Activated T-cell treated with anti-CD3 and anti-CD28 coated beads, Interleukin-2, amount 50 U/mL, for 48 hours (primary cell): Measurements from ENCODE around the gene AP2A1.
"Not testable (repeated sequence)": the region's sequence is repeated elsewhere in the genome, so short reads cannot be mapped to it uniquely, and the experiment has no call there.

ENCODE experiments used
- DNase-seq, 2 experiments: peaks; one replicate each; pipeline ENCODE4 v3.0.0-alpha.2; 2020

The AP2A1 gene

DNA sequence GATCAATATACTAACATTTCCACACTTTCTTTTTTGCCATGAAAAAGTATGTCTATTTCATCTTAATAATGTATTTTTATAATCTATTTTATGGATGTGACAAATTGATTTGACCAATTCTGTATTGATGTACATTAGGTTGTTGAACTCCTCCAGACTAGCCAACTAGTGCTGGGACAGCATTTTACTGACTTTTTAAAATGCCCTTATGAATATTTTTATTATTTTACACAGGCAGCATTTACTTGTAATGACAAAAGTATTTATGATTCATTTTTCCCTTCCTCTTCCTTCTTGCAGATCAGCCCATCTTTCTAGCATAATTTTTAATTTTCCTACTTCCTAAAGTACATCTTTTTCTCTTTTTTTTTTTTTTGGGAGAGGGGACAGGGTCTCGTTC is 47.2 kb downstream of the AP2A1 start:
- DNase-seq, result no peak

GRCh38 chr19:49816590-49816989 is 49.8 kb downstream of the AP2A1 start:
- DNase-seq, result no peak

DNA sequence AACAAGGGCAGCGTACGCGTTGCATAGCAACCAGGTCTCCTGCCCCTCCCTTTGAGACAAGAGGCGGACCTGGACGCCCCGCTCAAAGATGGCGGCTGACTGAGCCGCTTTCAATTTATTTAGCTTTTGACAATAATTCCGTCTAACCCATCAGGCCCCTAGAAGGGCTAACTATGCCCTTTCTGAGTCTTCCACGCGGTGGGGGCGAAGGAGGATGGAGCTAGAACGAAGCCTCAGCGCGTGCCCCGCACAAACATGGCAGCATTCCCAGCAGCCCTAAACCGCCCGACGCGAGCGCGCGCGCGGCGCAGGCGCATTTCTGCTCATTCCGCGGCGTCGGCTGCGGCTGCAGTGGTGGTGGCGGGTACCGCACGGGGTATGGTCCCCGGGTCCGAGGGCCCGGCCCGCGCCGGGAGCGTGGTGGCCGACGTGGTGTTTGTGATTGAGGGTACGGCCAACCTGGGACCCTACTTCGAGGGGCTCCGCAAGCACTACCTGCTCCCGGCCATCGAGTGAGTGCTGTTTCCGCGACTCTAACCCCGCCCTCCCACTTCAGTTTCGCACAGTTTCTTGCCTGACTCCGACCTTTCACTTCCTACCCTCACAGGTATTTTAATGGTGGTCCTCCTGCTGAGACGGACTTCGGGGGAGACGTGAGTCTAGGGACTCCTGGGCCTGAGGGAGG is 51.3 kb downstream of the AP2A1 start, which contains the start of gene MED25:
Gene MED25 (plus strand): TSS at position 326 of the 685 bp plus-strand sequence. CDS start 53 bp downstream, at position 379.
- DNase-seq, result peak; percentile 92 to 93

DNA sequence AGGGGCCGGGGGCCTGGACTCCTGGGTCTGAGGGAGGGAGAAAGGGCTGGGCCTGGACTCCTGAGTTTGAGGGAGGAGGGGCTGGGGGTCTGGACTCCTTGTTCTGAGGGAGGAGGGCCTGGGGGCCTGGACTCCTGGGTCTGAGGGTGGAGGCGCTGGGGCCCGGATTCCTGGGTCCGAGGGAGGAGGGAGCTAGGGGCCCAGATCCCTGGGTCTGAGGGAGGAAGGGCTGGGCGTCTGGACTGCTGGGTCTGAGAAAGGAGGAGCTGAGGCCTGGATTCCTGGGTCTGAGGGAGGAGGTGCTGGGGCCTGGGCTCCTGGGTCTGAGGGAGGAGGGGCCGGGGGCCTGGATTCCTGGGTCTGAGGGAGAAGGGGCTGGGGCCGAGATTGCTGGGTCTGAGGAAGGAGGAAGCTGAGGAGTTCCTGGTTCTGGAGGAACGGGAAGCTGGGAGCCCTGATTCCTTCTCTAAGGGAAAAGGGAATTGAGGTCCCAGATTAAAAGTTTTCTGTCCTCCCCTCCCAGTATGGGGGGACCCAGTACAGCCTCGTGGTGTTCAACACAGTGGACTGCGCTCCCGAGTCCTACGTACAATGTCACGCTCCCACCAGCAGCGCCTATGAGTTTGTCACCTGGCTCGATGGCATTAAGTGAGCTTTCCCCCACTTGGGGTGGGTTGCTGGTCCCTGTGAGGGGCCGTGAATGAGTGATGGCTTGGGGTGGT is 52.0 kb downstream of the AP2A1 start:
- DNase-seq, result no peak

GRCh38 chr19:49819452-49820115 is 52.8 kb downstream of the AP2A1 start:
- not testable (repeated sequence) for DNase-seq

- no peak for DNase-seq
Observed at GRCh38 chr19:49820125-49820524, 53.3 kb downstream of the AP2A1 start.

GRCh38 chr19:49823472-49823871 is 56.7 kb downstream of the AP2A1 start:
- DNase-seq, result no peak

DNA sequence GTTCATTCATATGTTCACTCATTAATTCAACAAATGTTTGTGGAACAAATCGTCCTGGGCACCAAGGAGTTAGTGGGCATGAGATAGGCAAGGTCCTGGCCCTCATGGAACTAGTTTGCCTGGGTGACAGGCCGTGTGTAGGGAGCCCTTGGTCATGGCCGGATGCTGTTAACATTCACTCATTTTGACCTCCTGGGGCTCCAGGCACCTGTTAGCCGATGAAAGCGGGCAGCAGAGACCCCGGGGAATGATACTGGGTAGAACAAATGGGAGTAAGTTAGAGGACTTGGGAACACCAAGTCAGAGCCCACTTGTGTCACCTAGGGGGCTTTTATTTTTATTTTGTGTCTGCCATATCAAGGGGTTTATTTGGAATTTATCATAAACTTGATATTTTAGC is 57.9 kb downstream of the AP2A1 start:
- DNase-seq, result no peak

DNA sequence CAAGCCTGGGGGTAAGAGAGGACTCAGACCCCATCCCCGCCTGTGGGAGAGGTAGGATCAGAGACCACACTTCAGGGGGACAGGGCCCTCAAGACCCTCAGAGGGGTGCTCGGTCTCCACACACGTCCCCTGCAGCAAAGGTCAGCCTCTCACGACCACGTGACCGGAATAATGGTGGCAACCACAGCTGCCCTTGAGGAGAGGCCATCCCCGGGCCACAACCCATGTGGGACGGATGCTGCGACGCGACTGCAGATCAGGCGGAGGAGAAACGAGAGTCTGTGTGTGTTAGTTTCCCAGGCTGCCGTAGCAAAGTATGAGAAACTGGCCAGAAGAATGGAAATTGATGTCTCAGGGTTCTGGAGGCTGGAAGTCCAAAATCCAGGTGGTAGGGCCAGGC is 60.2 kb downstream of the AP2A1 start:
- no peak for DNase-seq

GRCh38 chr19:49829200-49829599 is 62.4 kb downstream of the AP2A1 start:
- no peak for DNase-seq

DNA sequence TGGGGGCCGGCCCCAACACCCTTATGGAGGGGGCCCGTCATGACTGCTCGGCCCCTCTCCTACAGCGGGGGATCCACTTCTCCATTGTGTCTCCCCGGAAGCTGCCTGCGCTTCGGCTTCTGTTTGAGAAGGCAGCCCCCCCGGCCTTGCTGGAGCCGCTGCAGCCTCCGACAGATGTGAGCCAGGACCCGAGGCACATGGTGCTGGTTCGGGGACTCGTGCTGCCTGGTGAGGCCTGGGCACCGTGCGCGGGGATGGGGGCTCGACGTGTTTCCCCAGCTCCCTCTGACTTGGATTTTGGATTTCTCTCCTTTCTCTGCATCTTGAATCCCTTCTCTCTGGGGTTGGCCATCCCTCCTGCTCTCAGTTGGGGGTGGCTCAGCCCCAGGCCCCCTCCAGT is 62.9 kb downstream of the AP2A1 start:
- no peak for DNase-seq

- DNase-seq, result no peak
Observed at GRCh38 chr19:49830766-49831165, 64.0 kb downstream of the AP2A1 start.

DNA sequence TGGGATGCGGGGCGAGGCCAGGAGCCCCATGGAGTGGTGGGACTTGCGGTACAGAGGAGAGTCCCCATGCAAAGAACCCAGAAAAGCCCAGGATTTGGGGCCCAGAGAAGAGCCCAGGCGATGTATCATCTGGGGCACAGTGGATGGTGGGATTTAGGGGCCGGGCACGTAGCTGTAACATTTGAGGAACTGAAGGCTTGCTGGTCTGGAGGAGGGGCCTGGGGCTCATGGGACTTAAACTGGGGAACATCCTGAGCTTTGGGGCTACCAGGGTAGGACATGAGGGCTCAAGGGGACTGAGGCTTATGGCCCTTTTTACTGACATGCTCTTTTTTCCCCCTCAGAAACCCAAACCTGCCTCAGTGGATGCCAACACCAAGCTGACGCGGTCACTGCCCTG is 64.8 kb downstream of the AP2A1 start:
- no peak for DNase-seq

GRCh38 chr19:49832556-49832955 is 65.8 kb downstream of the AP2A1 start:
- no peak for DNase-seq

DNA sequence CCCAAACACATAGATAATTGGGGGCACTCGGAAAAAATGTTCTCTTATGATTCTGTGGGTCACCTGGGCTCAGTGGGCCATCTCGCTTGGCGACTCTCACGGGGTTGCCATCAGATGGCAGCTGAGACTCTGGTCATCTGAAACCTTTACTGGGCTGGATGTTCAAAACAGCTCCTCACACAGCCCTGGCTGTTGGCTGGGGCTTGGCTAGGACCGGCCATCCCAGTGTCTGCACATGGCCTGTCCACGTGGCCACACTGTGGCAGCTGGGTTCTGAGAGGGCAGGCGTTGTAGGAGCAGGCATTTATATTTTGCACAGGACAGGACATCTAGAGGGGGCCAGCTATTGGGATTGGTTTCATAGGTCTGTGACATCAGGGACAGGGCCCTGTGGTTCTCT is 66.8 kb downstream of the AP2A1 start:
- DNase-seq, result no peak

DNA sequence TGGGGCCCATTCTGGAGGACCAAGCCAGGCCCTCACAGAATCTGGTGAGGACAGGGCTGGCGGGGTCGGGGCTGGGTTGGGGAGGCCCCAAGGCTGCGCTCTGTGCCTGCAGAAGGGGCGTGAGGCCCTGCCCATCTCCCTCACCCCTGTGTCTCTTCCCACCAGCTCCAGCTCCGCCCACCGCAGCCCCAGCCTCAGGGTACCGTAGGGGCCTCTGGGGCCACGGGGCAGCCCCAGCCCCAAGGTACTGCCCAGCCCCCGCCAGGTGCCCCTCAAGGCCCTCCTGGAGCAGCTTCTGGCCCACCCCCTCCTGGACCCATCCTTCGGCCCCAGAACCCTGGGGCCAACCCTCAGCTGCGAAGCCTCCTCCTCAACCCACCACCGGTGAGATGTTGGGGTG is 68.8 kb downstream of the AP2A1 start:
- DNase-seq, result no peak

GRCh38 chr19:49836176-49837008 is 69.6 kb downstream of the AP2A1 start:
- no peak for DNase-seq

DNA sequence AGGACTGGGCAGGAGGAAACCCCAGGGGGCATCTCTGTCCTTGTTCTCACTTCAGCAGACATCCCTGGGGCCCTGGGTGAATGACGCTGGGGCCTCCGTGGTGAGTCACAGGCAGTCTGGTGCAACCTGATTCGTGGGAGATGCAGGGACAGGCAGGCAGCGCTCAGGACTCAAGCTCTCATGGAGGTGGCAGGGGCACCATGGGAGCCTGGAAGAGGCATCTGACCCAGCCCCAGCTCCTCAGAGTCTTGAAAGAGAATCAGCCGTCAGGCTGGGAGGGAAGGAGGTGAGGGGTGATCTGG is 70.2 kb downstream of the AP2A1 start:
- no peak for DNase-seq

- no peak for DNase-seq
Observed at GRCh38 chr19:49837425-49837824, 70.6 kb downstream of the AP2A1 start.

DNA sequence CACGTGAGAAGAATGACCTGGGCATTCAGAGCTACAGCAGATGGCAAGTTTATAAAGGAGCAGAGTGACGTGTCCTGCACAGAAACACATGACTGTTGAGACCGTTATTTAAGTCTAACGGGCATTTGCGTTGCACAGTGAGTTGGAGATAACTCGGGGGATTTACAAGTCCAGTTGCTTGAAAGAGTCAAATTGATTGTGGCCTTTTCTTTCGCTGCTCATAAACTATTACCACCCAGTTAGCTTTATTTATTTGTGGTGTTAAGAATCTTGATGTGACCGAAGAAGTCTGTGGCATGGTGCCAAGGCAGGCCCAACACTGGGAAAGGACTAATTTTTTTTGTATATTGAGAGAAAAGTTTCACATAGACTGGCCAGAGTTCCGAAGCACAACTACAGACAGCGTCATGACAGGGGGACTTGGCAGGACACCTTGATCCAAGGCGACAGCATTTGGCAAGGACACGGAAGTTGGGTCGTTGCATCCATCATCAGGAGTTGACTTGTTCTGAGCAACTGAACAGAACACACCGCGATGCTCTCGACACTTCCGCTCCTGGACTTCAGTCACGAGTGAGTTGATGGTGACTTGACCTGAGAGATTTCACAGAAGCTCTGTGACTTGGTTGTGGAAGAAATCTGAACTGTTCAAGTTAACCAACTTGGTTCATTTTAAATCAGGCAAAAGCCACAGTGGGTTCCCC is 72.2 kb downstream of the AP2A1 start:
- no peak for DNase-seq

DNA sequence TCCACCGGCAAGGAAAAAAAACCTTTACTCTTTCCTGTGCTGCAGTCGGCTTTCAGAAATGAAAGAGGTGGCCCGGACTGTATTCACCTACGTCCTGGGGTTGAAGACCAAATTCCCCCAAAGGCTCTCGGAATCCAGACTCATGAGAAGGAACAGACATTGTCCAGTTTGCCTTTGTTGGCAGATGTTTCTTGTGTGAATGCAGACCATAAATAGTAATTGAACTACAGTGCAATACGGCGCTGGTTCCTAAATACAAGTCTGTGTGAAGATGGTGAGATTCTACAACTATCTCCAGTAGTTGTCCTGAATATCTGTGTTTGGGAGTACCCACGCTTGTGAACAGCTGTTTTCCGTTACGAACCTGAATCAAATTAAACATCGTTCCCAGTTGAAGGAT is 72.9 kb downstream of the AP2A1 start:
- DNase-seq, result no peak

DNA sequence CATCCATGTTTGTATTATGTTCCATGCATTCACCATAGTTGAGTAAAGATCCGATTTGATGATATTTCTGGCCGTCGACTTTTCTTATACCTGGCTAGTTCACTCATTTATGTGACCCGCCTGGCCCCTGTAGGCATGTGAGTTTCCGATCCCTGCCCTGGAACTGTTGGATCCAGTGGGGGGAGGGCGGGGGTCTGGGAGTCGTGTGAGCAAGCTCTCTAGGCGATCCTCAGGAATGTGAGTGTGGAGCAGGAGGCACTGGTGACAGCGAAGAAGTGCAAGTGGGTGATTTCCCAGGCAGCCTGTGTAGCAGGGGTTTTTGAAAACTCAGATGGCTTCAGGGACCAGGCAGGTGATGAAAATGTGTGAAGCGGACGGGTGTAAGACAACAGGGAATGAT is 73.5 kb downstream of the AP2A1 start:
- DNase-seq, result no peak
